MCF 10A (cell line): ENCODE results near the gene VPS13A. TPM values are rescaled to one million over a fixed set of nuclear protein-coding genes. Genes with fewer than 3 reads are reported as not detected.

Experiments used
- BruUV-seq: library from RNA; stranded (reverse); fragments of 400-500 nt; replicated peaks from 2 replicates; lab custom pipeline; 2021; lab: Mats Ljungman, UMichigan
- CTCF ChIA-PET: fragments of 300-600 bp; sonication (Branson Sonifier 250); formaldehyde crosslinking; extraction: SDS; loops from one replicate; lab custom pipeline; 2021; ENCODE audit warnings: antibody characterized with exemption, inconsistent platforms; lab: Yijun Ruan, JAX
- POLR2A ChIA-PET: fragments of 300-600, 350-650 bp; sonication (Branson Sonifier 250); formaldehyde crosslinking; extraction: SDS; loops from one replicate; lab custom pipeline; 2020; ENCODE audit warnings: antibody characterized with exemption, inconsistent platforms; lab: Yijun Ruan, JAX
- DNase-seq: peaks from one replicate; pipeline ENCODE4 v3.0.0-alpha.2; 2018; ENCODE audit not compliant: unreplicated experiment
- H3K27ac Mint-ChIP-seq: one replicate; pipeline ENCODE4 v1.8.0; 2022; ENCODE audit warnings: mild to moderate bottlenecking, low read depth, mixed read lengths; ENCODE audit not compliant: unreplicated experiment
- H3K27me3 Mint-ChIP-seq: one replicate; pipeline ENCODE4 v1.8.0; 2022; ENCODE audit warnings: mixed read lengths; ENCODE audit not compliant: insufficient read depth, unreplicated experiment
- H3K36me3 Mint-ChIP-seq: one replicate; pipeline ENCODE4 v1.8.0; 2022; ENCODE audit warnings: mild to moderate bottlenecking, moderate library complexity, mixed read lengths; ENCODE audit not compliant: insufficient read depth, unreplicated experiment
- H3K4me1 Mint-ChIP-seq: one replicate; pipeline ENCODE4 v1.8.0; 2022; ENCODE audit warnings: mixed read lengths; ENCODE audit not compliant: insufficient read depth, unreplicated experiment
- H3K4me3 Mint-ChIP-seq: one replicate; pipeline ENCODE4 v1.8.0; 2022; ENCODE audit warnings: mild to moderate bottlenecking, moderate library complexity, mixed read lengths; ENCODE audit not compliant: unreplicated experiment
- H3K9me3 Mint-ChIP-seq: one replicate; pipeline ENCODE4 v1.8.0; 2022; ENCODE audit warnings: mixed read lengths; ENCODE audit not compliant: unreplicated experiment
- intact Hi-C: fragments of 100-400 bp; cut with micrococcal nuclease; formaldehyde crosslinking; loops from 2 replicates; pipeline ENCODE4 v1.14.1; 2022
- total RNA-seq: library from RNA; stranded (reverse); gene quantifications from 2 replicates; pipeline ENCODE4 v1.2.3, GENCODE V29; 2022
- TF ChIP-seq, protein P1 (sequence below): fragments of 200-600 bp; IDR thresholded peaks from one replicate; pipeline ENCODE4 v1.8.0; 2022; ENCODE audit warnings: antibody characterized with exemption, mild to moderate bottlenecking; ENCODE audit not compliant: unreplicated experiment

The VPS13A gene
- total RNA-seq, 1 experiment from 2014 or later: 29.6 TPM

DNA sequence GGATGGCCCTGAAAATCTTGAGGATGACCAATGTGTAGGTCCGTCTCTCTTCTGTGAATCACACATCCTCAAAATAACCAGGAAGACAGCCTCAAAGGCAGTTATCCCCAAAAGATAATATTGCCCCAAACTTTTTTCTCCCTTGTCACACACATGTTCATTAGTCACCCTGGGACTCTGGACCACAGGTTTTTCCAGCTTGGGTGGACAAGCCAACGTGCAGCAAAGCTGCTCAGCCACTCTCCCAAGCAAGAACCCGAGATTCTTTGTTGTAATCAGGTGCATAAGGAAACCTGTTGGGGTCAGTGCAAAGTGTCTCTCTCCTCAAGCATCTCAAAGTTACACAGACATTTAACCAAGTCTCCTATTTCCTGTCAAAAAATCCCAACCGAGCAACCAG lies 274.2 kb downstream of the VPS13A start:
- peaks cover 13% of the 10 kb centered on the region for H3K4me1 Mint-ChIP-seq
- POLR2A ChIA-PET: no interaction called here
- CTCF ChIA-PET: interaction anchor here (0.8 to 2.5 kb wide), 5 partner anchors 10 to 284 kb away, joined by 3 to 13 read pairs (median 5); no protein-coding TSS in a partner anchor
- intact Hi-C loops: loop anchor here (10.0 kb wide), 1 partner anchor 287 kb away; no protein-coding TSS in a partner anchor
- H3K27me3 Mint-ChIP-seq: no peaks in the 10 kb centered on the region
- peaks cover 7% of the 10 kb centered on the region for H3K9me3 Mint-ChIP-seq
- no peaks in the 10 kb centered on the region for H3K36me3 Mint-ChIP-seq
- DNase-seq: no peak
- TF ChIP-seq, protein P1, sequence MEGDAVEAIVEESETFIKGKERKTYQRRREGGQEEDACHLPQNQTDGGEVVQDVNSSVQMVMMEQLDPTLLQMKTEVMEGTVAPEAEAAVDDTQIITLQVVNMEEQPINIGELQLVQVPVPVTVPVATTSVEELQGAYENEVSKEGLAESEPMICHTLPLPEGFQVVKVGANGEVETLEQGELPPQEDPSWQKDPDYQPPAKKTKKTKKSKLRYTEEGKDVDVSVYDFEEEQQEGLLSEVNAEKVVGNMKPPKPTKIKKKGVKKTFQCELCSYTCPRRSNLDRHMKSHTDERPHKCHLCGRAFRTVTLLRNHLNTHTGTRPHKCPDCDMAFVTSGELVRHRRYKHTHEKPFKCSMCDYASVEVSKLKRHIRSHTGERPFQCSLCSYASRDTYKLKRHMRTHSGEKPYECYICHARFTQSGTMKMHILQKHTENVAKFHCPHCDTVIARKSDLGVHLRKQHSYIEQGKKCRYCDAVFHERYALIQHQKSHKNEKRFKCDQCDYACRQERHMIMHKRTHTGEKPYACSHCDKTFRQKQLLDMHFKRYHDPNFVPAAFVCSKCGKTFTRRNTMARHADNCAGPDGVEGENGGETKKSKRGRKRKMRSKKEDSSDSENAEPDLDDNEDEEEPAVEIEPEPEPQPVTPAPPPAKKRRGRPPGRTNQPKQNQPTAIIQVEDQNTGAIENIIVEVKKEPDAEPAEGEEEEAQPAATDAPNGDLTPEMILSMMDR: no peak
- no TSS peak for BruUV-seq
- H3K4me3 Mint-ChIP-seq: no peak overlapping the region
- H3K27ac Mint-ChIP-seq: no peak overlapping the region

DNA sequence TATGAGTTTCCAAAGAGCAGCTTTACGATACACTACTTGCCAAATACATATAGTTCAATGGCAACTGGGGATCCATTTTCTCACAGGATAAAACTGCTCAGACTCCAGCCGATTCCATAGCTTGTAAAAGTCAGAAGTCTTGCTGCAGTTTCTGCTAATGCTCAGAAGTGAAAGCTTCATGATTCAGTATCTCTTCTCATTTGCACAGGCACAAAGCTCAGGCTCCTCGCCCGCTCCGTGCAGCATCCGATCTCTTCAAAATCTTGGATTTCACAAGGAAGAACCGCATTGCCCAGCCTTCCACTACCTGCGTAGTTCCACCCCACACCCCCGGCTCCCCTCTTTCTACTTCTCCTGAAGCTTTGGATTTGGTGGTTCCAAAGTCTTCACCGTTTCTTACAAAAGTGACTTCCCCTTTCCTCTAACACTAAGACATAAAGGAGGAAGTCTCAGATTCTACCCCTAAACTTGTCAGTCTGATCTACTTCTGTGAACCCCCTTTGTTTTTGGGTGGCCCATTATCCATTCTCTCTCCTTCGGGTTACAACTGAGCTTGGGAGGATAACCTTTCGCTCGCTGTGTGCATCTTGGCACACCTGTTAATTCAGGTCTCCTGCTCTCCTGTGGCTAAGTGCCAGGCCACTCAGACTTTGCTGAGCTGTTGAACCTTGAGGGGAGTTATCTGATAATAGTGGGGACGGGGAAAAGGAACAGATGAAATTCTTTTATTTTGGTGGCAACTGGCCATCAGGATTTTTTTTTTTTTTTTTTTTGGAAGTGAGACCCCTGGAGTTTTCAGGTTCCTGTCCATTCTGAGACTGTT lies 276.7 kb downstream of the VPS13A start:
- H3K9me3 Mint-ChIP-seq: peaks cover 7% of the 10 kb centered on the region
- no peaks in the 10 kb centered on the region for H3K36me3 Mint-ChIP-seq
- no peak overlapping the region for H3K4me3 Mint-ChIP-seq
- intact Hi-C loops: loop anchor here (10.0 kb wide), 1 partner anchor 289 kb away; no protein-coding TSS in a partner anchor
- H3K27me3 Mint-ChIP-seq: no peaks in the 10 kb centered on the region
- TF ChIP-seq, protein P1: no peak
- ChIA-PET CTCF (interaction anchor here (0.6 to 10.6 kb wide), 16 partner anchors 9 to 598 kb away, joined by 3 to 125 read pairs (median 3); no protein-coding TSS in a partner anchor), POLR2A (interaction anchor here (0.6 to 0.7 kb wide), 2 partner anchors 30 to 1931 kb away, joined by 3 to 4 read pairs; no protein-coding TSS in a partner anchor)
- no TSS peak for BruUV-seq
- H3K27ac Mint-ChIP-seq: no peak overlapping the region
- no peak for DNase-seq
- H3K4me1 Mint-ChIP-seq: peaks cover 23% of the 10 kb centered on the region

DNA sequence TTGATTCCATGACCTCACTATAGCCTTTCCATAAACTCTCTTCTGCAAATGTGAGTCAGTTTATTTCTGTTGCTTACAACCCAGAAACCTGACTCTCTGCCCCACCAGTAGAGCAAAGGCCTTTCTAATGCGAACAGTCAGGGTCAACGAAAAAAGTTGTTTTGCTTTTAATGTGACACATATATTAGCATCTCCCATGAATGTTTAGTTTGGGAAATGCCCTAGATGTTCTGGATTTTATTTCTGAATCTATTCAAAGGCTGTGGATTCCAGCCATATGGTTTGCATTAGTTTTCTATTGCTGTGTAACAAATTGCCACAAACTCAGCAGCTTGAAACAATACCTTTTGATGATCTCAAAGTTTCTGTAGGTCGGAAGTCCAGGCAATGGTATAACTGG lies 277.3 kb downstream of the VPS13A start:
- TF ChIP-seq, protein P1: no peak
- H3K4me1 Mint-ChIP-seq: peaks cover 17% of the 10 kb centered on the region
- H3K27ac Mint-ChIP-seq: no peak overlapping the region
- POLR2A ChIA-PET: interaction anchor here (0.6 to 0.7 kb wide), 2 partner anchors 404 to 1930 kb away, joined by 3 read pairs; no protein-coding TSS in a partner anchor
- H3K9me3 Mint-ChIP-seq: peaks cover 7% of the 10 kb centered on the region
- CTCF ChIA-PET: interaction anchor here (0.6 to 10.6 kb wide), 14 partner anchors 8 to 597 kb away, joined by 3 to 125 read pairs (median 4); no protein-coding TSS in a partner anchor
- peaks cover 4% of the 10 kb centered on the region for H3K27me3 Mint-ChIP-seq
- BruUV-seq: no TSS peak
- H3K36me3 Mint-ChIP-seq: no peaks in the 10 kb centered on the region
- intact Hi-C loops: loop anchor here (5.0 to 10.0 kb wide), 2 partner anchors 290 to 313 kb away; no protein-coding TSS in a partner anchor
- H3K4me3 Mint-ChIP-seq: no peak overlapping the region
- DNase-seq: no peak
